Erythroblast (primary cell): Measurements from ENCODE around the gene PKNOX1.
"Not testable (repeated sequence)": the region's sequence is repeated elsewhere in the genome, so short reads cannot be mapped to it uniquely, and the experiment has no call there.

Experiments used
- DNase-seq, 2 experiments: peaks; one replicate each; lab custom pipeline; 2025; lab: John Stamatoyannopoulos, UW

PKNOX1 gene

DNA sequence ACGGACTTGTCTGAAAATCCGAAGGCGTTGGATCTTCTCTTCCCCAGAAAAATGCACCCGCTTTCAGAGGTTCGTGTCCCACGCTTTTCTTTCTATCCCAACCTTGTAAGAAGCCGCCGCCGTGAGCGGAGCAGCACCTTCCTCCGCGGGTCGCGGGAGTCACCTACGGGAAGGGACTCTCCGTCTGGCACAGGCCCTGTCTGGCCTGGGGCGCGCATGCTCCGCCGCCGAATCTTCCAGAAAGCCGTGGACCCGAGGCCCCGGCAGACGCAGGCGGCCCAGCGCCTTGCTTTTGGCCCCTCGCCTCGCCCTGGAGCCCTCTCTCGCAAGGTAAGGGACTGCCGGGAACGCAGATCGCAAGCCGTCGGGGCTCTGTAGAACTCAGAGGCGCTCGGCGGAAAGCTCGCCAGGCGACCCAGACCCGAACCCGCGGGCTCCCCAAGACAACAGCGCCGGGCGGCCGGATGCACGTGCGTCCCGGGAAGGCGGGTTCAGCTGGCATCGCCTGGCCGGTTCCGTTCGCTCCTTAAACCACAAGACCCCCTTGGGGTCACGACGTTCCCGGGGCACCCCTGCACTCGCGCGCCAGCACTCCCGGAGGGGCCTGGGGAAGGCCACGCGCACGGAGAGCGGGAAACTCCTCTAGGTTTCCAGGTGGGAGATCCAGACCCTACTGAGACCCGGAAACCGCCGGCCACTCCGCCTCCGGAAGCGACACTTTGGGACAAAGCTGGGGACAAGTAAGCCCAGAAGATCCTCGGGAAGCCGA, 100.2 kb downstream of the PKNOX1 start:
- not testable (repeated sequence) for DNase-seq

DNA sequence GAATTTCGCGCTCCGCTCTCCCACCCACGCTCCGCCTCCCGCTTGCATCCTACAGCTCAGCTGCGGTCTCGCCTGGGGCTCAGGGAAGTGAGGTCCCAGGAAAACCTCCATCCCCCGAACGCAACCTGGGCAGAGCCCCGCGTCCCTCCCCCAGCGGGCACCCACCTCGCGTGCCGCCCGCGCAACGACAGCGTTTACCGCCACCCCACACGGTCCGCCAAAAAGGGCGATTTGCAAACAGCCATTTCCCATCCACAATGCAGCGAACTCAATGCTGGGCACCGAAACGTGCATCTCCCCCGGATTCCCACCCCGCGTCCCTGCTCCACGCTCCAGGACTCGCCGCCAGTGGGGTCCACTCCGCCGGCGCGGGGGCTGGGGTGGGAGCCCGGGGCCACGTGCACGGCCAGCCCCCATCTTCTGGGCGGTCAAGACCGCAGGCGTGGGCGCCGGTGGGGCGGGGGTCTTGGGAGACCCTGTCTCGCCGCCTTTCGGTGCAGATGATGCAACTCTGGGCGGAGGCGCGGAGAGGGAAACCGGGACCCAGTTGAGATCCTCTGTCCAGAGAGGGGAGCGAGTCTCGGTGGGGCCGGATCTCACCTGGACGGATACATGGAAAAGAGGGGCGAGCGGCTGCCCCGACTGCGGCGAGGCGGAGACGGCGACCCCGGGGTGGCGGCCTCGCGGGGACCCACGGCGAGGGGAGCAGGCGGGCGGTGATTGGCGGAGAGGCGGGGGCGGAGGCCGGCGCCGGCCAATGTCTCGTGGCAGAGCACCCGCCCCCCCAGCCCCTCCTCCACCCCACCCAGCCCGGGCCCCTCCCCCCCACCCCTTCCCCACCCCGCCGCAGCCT, 101.0 kb downstream of the PKNOX1 start, which contains the start of gene CBS:
CBS (minus strand) TSS at position 666 of the 853 bp plus-strand sequence. CDS start 3,642 bp downstream, outside the sequence.
- not testable (repeated sequence) for DNase-seq

DNA sequence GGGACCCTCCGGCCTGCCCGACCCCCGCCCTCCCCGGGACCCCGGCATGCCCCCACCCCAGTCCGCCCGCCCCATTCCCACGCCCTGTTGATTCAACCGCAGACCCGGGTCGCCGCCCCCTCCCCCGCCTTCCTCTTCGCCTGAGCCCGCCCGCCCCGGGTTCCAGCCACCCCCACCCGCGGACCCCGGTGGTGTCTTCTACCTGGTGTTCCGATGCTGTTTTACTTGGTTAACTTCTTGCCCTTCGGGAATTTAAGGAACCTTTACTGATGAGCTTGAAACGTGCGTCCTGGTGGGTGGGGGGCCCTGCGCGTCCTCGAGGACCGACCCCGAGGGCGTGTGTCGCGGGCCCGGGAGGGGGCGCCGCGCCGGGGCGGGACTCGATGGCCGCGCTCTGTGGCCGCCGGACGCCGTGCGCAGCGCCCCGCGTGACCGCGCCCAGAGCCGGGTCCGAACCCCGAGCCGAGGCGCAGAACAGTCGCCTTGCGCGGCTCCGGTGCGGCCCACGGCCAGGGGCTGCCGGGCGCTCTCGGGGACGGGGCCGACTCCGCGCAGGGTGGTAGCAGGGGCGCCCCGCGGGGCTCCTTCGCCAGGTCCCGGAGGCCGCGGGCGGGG, 101.8 kb downstream of the PKNOX1 start:
- DNase-seq = not testable (repeated sequence)

DNA sequence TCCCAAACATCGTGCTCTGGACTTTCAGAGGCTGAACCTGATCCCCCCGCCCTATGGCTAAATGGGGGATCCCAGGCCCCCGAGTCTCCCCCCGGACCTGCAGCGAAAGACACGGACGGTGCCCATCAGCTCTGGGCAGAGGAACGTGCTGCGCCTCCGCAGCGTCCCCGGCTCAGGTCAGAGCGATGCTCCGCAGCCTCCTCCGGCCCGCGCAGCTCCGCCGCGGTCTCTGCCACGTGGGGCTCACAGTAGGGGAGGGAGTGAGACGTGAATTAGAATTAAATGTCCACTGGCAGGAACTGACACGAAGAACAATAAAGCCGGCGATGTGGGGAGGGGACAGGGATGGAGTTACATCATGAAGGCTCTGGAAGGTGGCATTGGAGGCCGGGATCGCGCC, 102.3 kb downstream of the PKNOX1 start:
- DNase-seq = not testable (repeated sequence)

DNA sequence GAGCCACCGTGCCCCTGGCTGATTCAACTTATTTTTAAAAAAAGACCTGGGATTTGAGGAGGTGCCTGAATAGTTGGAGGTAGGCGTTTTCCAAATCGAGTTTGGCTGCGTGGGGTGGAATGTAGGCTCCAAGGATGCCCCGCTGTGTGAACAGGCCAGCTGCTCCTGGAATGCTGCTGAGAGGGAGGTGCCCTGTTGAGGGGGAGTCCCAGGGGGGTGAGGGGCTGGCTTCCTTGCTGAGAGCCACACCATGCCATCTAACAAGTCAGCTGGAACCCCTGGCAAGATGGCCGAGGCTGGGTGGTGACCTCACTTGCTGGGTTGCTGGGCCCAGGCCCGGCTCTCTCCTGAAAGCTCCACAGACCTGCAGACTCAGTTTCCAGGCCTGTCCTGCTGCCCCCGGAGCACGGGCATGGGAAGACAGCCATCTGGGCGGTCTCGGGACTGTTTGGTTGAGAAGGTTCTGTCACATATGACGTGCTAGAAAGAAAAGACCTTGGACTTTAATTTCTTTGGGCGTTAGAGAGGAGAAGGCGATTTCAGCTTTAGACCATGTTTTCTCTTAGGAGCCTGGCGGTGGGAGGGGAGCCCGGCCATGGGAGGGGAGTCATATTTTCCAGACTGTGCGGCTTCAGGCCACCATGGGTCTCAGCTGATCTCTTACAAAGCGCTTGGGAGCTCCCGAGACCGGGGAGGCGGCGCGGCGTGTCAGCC, 108.4 kb downstream of the PKNOX1 start:
- not testable (repeated sequence) for DNase-seq
